Adrenal gland (tissue), 12 donors: Measurements from ENCODE around the gene CTSO. TPM values are rescaled to one million over a fixed set of nuclear protein-coding genes. Genes with fewer than 3 reads are reported as not detected.

Experiments used
- DNase-seq, 7 donors: peaks; one replicate each; pipeline ENCODE4 v3.0.0-alpha.2; 2019 to 2020
- H3K27ac ChIP-seq, 5 donors: fragments of 200-600 bp; sonication (generic) in 4 of 5; 1 replicate in 3 of 5; 2 replicates in 2 of 5; pipeline versions ENCODE4 v1.5.1 to v1.8.0; 2016 to 2020; ENCODE audit warnings: mild to moderate bottlenecking in 1 of 5
- H3K27me3 ChIP-seq: fragments of 200-600 bp; 2 replicates; pipeline ENCODE4 v1.8.0; 2021
- H3K36me3 ChIP-seq, 2 donors: fragments of 200-600 bp; replicated peaks in 1 of 2; 1 replicate in 1 of 2; 2 replicates in 1 of 2; pipeline versions ENCODE4 v1.5.1 to v1.8.0; 2018 to 2022
- H3K4me1 ChIP-seq, 2 donors: fragments of 200-600 bp; replicated peaks in 1 of 2; 1 replicate in 1 of 2; 2 replicates in 1 of 2; pipeline versions ENCODE4 v1.5.1 to v1.8.0; 2018 to 2021
- H3K4me3 ChIP-seq, 4 donors: fragments of 200-600 bp; sonication (generic) in 3 of 4; one replicate each; pipeline ENCODE4 v1.5.1; 2016 to 2018
- H3K9me3 ChIP-seq, 3 donors: fragments of 200-600 bp; sonication (generic) in 1 of 3; replicated peaks in 1 of 3; 1 replicate in 2 of 3; 2 replicates in 1 of 3; pipeline versions ENCODE4 v1.5.1 to v1.8.0; 2016 to 2021
- CTCF ChIP-seq, 6 experiments: fragments of 450-650 bp in 4 of 6; fragments of 200-600 bp in 2 of 6; sonication (generic) in 1 of 6; IDR thresholded peaks; 1 replicate in 5 of 6; 2 replicates in 1 of 6; pipeline versions ENCODE4 v1.5.1 to v1.8.0; 2016 to 2021; ENCODE audit warnings: antibody characterized with exemption in 6 of 6, mild to moderate bottlenecking in 2 of 6, moderate library complexity in 1 of 6
- POLR2A ChIP-seq, 2 donors: fragments of 450-650 bp; IDR thresholded peaks; one replicate each; pipeline ENCODE4 v1.6.1; 2017; ENCODE audit warnings: antibody characterized with exemption in 2 of 2, mild to moderate bottlenecking in 2 of 2, moderate library complexity in 1 of 2
- WGBS, 4 donors: extraction: QIAGEN DNeasy Blood & Tissue Kit in 2 of 4; methylation state at CpG; one replicate each; pipeline versions ENCODE4 v1.1.5 to v1.1.7; 2013 to 2017; 5-methylcytosine and 5-hydroxymethylcytosine counted together
- intact Hi-C, 2 donors: fragments of 100-400 bp; cut with DNase I; formaldehyde crosslinking; loops; one replicate each; pipeline versions ENCODE4 v1.14.1 to v1.15.0; 2022 to 2023
- polyA plus RNA-seq, 3 donors: library from polyadenylated mRNA; stranded (reverse); fragments of 200-250 nt in 2 of 3; fragments of 350-450 nt in 1 of 3; fragmentation: Illumina TruSeq in 1 of 3; extraction: RNeasy Lipid Tissue Mini Kit (QIAGEN cat#74804) in 1 of 3; gene quantifications; one replicate each; pipeline ENCODE4 v1.2.3, GENCODE V29; 2013 to 2014
- total RNA-seq, 9 donors: library from RNA; depleted of rRNA in 4 of 9; stranded (reverse); fragments of >200 nt in 4 of 9; fragments of 120-200 nt in 1 of 9; fragmentation: NEBNext Ultra II Directional in 1 of 9; extraction: Animal tissue kit (Norgen Biotek cat#: 25700) in 1 of 9; gene quantifications; one replicate each; pipeline versions ENCODE4 v1.1.0 to v1.2.4, GENCODE V29; 2013 to 2023
- donor health status: healthy with polysubstance abuse.
- donor health status: Bipolar disorder and iron deficiency.
- donor health status: DM: yes; HTN: yes; CAD: no.
- donor health status: DM: no; HTN: no; CAD: no.
- donor health status: DM: no; HTN: no; CAD: no.
- donor health status: DM: yes; HTN: yes; CAD: no.

The CTSO gene
- total and polyA plus RNA-seq, 12 donors, result 5.0 to 46.9 (median 31.9) TPM

GRCh38 chr4:155931634-155932033 lies 22.0 kb downstream of the CTSO start:
- Histone ChIP-seq H3K9me3 (no peaks in the 10 kb centered on the region), H3K4me3 (no peak overlapping the region), H3K27me3 (no peaks in the 10 kb centered on the region), H3K4me1 (no peaks in the 10 kb centered on the region), H3K27ac (no peak overlapping the region), H3K36me3 (no peaks in the 10 kb centered on the region)
- TF ChIP-seq CTCF (IDR thresholded peaks at IDR 0.05) (no peak), POLR2A (IDR thresholded peaks at IDR 0.05) (no peak)
- intact Hi-C loops, result no loop called here
- 94 to 95% (median 94%) methylated on average over 4 of the region's 4 CpGs for WGBS, 4 donors
- DNase-seq, result no peak

DNA sequence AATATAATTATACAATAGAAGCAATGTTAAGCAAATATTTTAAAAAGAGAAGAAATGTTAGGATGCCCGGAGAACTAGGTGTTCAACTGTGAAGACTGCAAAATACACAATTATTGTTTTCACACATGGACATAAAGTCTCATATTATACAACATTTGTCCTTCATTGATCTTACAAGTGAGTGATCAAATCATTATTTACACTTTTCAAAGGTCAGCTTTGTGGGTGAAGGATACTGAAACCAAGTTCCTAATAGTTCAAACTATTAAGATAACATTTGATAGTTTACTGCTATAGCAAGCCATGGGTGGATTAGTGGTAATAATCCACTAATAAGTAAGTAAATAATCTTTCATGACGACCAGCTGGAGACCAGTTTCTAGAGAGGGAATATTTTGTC lies 23.3 kb downstream of the CTSO start:
- intact Hi-C loops, result no loop called here
- TF ChIP-seq POLR2A (IDR thresholded peaks at IDR 0.05) (no peak), CTCF (IDR thresholded peaks at IDR 0.05) (no peak)
- DNase-seq, result no peak
- 91 to 95% (median 94%) methylated on average over 2 of the region's 2 CpGs for WGBS, 4 donors
- Histone ChIP-seq H3K27me3 (no peaks in the 10 kb centered on the region), H3K27ac (no peak overlapping the region), H3K36me3 (no peaks in the 10 kb centered on the region), H3K4me1 (no peaks in the 10 kb centered on the region), H3K9me3 (no peaks in the 10 kb centered on the region), H3K4me3 (no peak overlapping the region)

GRCh38 chr4:155929833-155930232 lies 23.8 kb downstream of the CTSO start:
- 90 to 95% (median 91%) methylated on average over 3 of the region's 3 CpGs for WGBS, 4 donors
- H3K36me3 ChIP-seq, result no peaks in the 10 kb centered on the region
- intact Hi-C loops, result no loop called here
- no peaks in the 10 kb centered on the region for H3K4me1 ChIP-seq
- DNase-seq, result no peak
- no peak overlapping the region for H3K27ac ChIP-seq
- no peaks in the 10 kb centered on the region for H3K27me3 ChIP-seq
- TF ChIP-seq CTCF (IDR thresholded peaks at IDR 0.05) (no peak), POLR2A (IDR thresholded peaks at IDR 0.05) (no peak)
- no peaks in the 10 kb centered on the region for H3K9me3 ChIP-seq
- no peak overlapping the region for H3K4me3 ChIP-seq

GRCh38 chr4:155924637-155925036 lies 29.0 kb downstream of the CTSO start:
- intact Hi-C loops, result no loop called here
- no peaks in the 10 kb centered on the region for H3K36me3 ChIP-seq

More at GRCh38 chr4:155924637-155925036, 29.0 kb downstream of the CTSO start:
- Histone ChIP-seq H3K9me3 (no peaks in the 10 kb centered on the region), H3K4me1 (no peaks in the 10 kb centered on the region), H3K27me3 (no peaks in the 10 kb centered on the region), H3K27ac (no peak overlapping the region), H3K4me3 (no peak overlapping the region)
- WGBS, 4 donors, result 37 to 84% (median 51%) methylated on average over 3 of the region's 3 CpGs
- DNase-seq, result no peak
- TF ChIP-seq CTCF (IDR thresholded peaks at IDR 0.05) (no peak), POLR2A (IDR thresholded peaks at IDR 0.05) (no peak)
